Naive B cell (primary cell): ENCODE results near the gene CAPN15. TPM values are rescaled to one million over a fixed set of nuclear protein-coding genes. Genes with fewer than 3 reads are reported as not detected.
A peak's percentile ranks its signal among the peaks of the same experiment; 100 is the strongest.
"Not testable (repeated sequence)": the region's sequence is repeated elsewhere in the genome, so short reads cannot be mapped to it uniquely, and the experiment has no call there.

ENCODE experiments used
- ATAC-seq, 2 donors: fragments of 150-1000 bp; cut with Tn5 transposase; 2 replicates each; pipeline ENCODE4 v1.10.0; 2021; ENCODE audit warnings: low read depth in 2 of 2, mild to moderate bottlenecking in 2 of 2, moderate library complexity in 2 of 2
- DNase-seq: peaks from one replicate; pipeline ENCODE4 v3.0.0; 2022
- H3K27ac Mint-ChIP-seq, 6 donors: one replicate each; pipeline ENCODE4 v1.8.0; 2020 to 2022; ENCODE audit warnings: mild to moderate bottlenecking in 6 of 6, mixed read lengths in 6 of 6, moderate library complexity in 5 of 6, inconsistent platforms in 2 of 6
- H3K27me3 Mint-ChIP-seq, 3 donors: one replicate each; pipeline ENCODE4 v1.8.0; 2021 to 2022; ENCODE audit warnings: mixed read lengths in 3 of 3, mild to moderate bottlenecking in 1 of 3
- H3K36me3 Mint-ChIP-seq, 2 donors: one replicate each; pipeline ENCODE4 v1.8.0; 2020 to 2022; ENCODE audit warnings: mixed read lengths in 2 of 2, inconsistent platforms in 1 of 2, mild to moderate bottlenecking in 1 of 2
- H3K4me1 Mint-ChIP-seq, 3 donors: one replicate each; pipeline ENCODE4 v1.8.0; 2020 to 2022; ENCODE audit warnings: mixed read lengths in 3 of 3, inconsistent platforms in 1 of 3, mild to moderate bottlenecking in 1 of 3, moderate library complexity in 1 of 3
- H3K4me3 Mint-ChIP-seq, 8 donors: one replicate each; pipeline ENCODE4 v1.8.0; 2020 to 2022; ENCODE audit warnings: mild to moderate bottlenecking in 8 of 8, mixed read lengths in 8 of 8, moderate library complexity in 8 of 8, inconsistent platforms in 2 of 8
- H3K9me3 Mint-ChIP-seq, 7 donors: one replicate each; pipeline ENCODE4 v1.8.0; 2020 to 2022; ENCODE audit warnings: mixed read lengths in 7 of 7, mild to moderate bottlenecking in 5 of 7, inconsistent platforms in 2 of 7, moderate library complexity in 1 of 7
- polyA plus RNA-seq, 6 donors: library from polyadenylated mRNA; unstranded; fragments of 300-500 nt; fragmentation: Illumina TruSeq; gene quantifications; one replicate each; pipeline ENCODE4 v1.2.3, GENCODE V29; 2021; ENCODE audit warnings: low read depth in 6 of 6

CAPN15 gene
- polyA plus RNA-seq, 6 donors from 2014 or later: 4.3 to 11.0 (median 5.0) TPM

GRCh38 chr16:590815-591200, 63.3 kb downstream of the CAPN15 start:
- no peaks in the 10 kb centered on the region for H3K9me3 Mint-ChIP-seq
- H3K4me3 Mint-ChIP-seq: peak overlapping the region; percentile 82 to 94 (median 90)
- no peaks in the 10 kb centered on the region for H3K36me3 Mint-ChIP-seq
- peak overlapping the region; percentile 14 to 93 (median 52) for H3K27ac Mint-ChIP-seq
- H3K27me3 Mint-ChIP-seq: peaks cover 0 to 3% (median 1%) of the 10 kb centered on the region in 3 donors
- H3K4me1 Mint-ChIP-seq: peaks cover 34 to 47% (median 36%) of the 10 kb centered on the region in 3 donors
- no peak for DNase-seq
- ATAC-seq: no peak

GRCh38 chr16:591231-591630, 63.7 kb downstream of the CAPN15 start:
- Mint-ChIP-seq H3K27ac (peak overlapping the region in 4 of 6 donors; percentile 14 to 64 (median 33)), H3K36me3 (no peaks in the 10 kb centered on the region)

GRCh38 chr16:591892-592517, 64.5 kb downstream of the CAPN15 start:
- DNase-seq (no peak), ATAC-seq (no peak)
- Mint-ChIP-seq H3K27me3 (no peaks in the 10 kb centered on the region), H3K4me1 (peaks cover 41 to 53% (median 43%) of the 10 kb centered on the region in 3 donors), H3K9me3 (no peaks in the 10 kb centered on the region), H3K36me3 (no peaks in the 10 kb centered on the region), H3K4me3 (peak overlapping the region in 7 of 8 donors; percentile 24 to 94 (median 86)), H3K27ac (peak overlapping the region in 2 of 6 donors; percentile 45 to 76)

More at GRCh38 chr16:591231-591630, 63.7 kb downstream of the CAPN15 start:
- H3K4me1 Mint-ChIP-seq: peaks cover 36 to 48% (median 37%) of the 10 kb centered on the region in 3 donors
- DNase-seq (no peak), ATAC-seq (no peak)
- H3K4me3 Mint-ChIP-seq: peak overlapping the region; percentile 82 to 94 (median 90)
- no peaks in the 10 kb centered on the region for H3K9me3 Mint-ChIP-seq
- H3K27me3 Mint-ChIP-seq: no peaks in the 10 kb centered on the region

GRCh38 chr16:592518-593306, 65.2 kb downstream of the CAPN15 start:
- Mint-ChIP-seq H3K4me1 (peaks cover 42 to 51% (median 45%) of the 10 kb centered on the region in 3 donors), H3K4me3 (peak overlapping the region in 5 of 8 donors; percentile 23 to 84 (median 71)), H3K27ac (peak overlapping the region in 1 of 6 donors; percentile 45), H3K9me3 (no peaks in the 10 kb centered on the region), H3K36me3 (no peaks in the 10 kb centered on the region), H3K27me3 (no peaks in the 10 kb centered on the region)
- DNase-seq (no peak), ATAC-seq (no peak)

GRCh38 chr16:593406-593805, 65.9 kb downstream of the CAPN15 start:
- no peak for DNase-seq
- Mint-ChIP-seq H3K36me3 (no peaks in the 10 kb centered on the region), H3K27me3 (no peaks in the 10 kb centered on the region), H3K4me1 (peaks cover 38 to 44% (median 43%) of the 10 kb centered on the region in 3 donors), H3K27ac (peak overlapping the region in 3 of 6 donors; percentile 34 to 70 (median 56)), H3K9me3 (no peaks in the 10 kb centered on the region), H3K4me3 (peak overlapping the region in 2 of 8 donors; percentile 33 to 71)
- no peak for ATAC-seq

- no peak for ATAC-seq
- peak overlapping the region in 1 of 6 donors; percentile 70 for H3K27ac Mint-ChIP-seq
- H3K4me3 Mint-ChIP-seq: peak overlapping the region in 2 of 8 donors; percentile 33 to 71
- H3K36me3 Mint-ChIP-seq: no peaks in the 10 kb centered on the region
- no peaks in the 10 kb centered on the region for H3K9me3 Mint-ChIP-seq
- DNase-seq: no peak
- no peaks in the 10 kb centered on the region for H3K27me3 Mint-ChIP-seq
- H3K4me1 Mint-ChIP-seq: peaks cover 35 to 41% (median 40%) of the 10 kb centered on the region in 3 donors
These were observed 66.3 kb downstream of the CAPN15 start for GRCh38 chr16:593807-594206.

GRCh38 chr16:595094-595528, 67.6 kb downstream of the CAPN15 start:
- Mint-ChIP-seq H3K27ac (no peak overlapping the region), H3K9me3 (no peaks in the 10 kb centered on the region), H3K4me3 (peak overlapping the region in 1 of 8 donors; percentile 77), H3K4me1 (peaks cover 35 to 41% (median 40%) of the 10 kb centered on the region in 3 donors), H3K36me3 (no peaks in the 10 kb centered on the region), H3K27me3 (no peaks in the 10 kb centered on the region)
- DNase-seq: no peak
- ATAC-seq: no peak

GRCh38 chr16:595942-596735, 68.6 kb downstream of the CAPN15 start:
- no peak for ATAC-seq
- no peaks in the 10 kb centered on the region for H3K36me3 Mint-ChIP-seq
- peak overlapping the region in 1 of 6 donors; percentile 82 for H3K27ac Mint-ChIP-seq
- DNase-seq: no peak
- H3K4me3 Mint-ChIP-seq: no peak overlapping the region
- no peaks in the 10 kb centered on the region for H3K9me3 Mint-ChIP-seq
- H3K4me1 Mint-ChIP-seq: peaks cover 26 to 34% (median 32%) of the 10 kb centered on the region in 3 donors
- H3K27me3 Mint-ChIP-seq: no peaks in the 10 kb centered on the region

GRCh38 chr16:596736-597060, 69.2 kb downstream of the CAPN15 start:
- no peak for DNase-seq
- H3K4me3 Mint-ChIP-seq: no peak overlapping the region
- no peak for ATAC-seq
- no peaks in the 10 kb centered on the region for H3K9me3 Mint-ChIP-seq
- H3K4me1 Mint-ChIP-seq: peaks cover 21 to 31% (median 29%) of the 10 kb centered on the region in 3 donors
- no peaks in the 10 kb centered on the region for H3K36me3 Mint-ChIP-seq
- H3K27me3 Mint-ChIP-seq: no peaks in the 10 kb centered on the region
- peak overlapping the region in 1 of 6 donors; percentile 84 for H3K27ac Mint-ChIP-seq

- DNase-seq, H3K4me3 Mint-ChIP-seq, H3K36me3 Mint-ChIP-seq, ATAC-seq, H3K27me3 Mint-ChIP-seq, H3K27ac Mint-ChIP-seq, H3K9me3 Mint-ChIP-seq: not testable (repeated sequence)
- H3K4me1 Mint-ChIP-seq: peaks cover 14 to 27% (median 19%) of the 10 kb centered on the region in 3 donors
These were observed 70.1 kb downstream of the CAPN15 start for GRCh38 chr16:597655-598054.

- H3K27ac Mint-ChIP-seq: peak overlapping the region in 1 of 6 donors; percentile 11
These were observed 71.6 kb downstream of the CAPN15 start for GRCh38 chr16:598823-599739.

GRCh38 chr16:600781-601180, 73.3 kb downstream of the CAPN15 start:
- ATAC-seq: no peak

More at GRCh38 chr16:598823-599739, 71.6 kb downstream of the CAPN15 start:
- Mint-ChIP-seq H3K4me1 (peaks cover 16 to 21% (median 17%) of the 10 kb centered on the region in 3 donors), H3K9me3 (no peaks in the 10 kb centered on the region), H3K4me3 (no peak overlapping the region), H3K27me3 (no peaks in the 10 kb centered on the region), H3K36me3 (no peaks in the 10 kb centered on the region)
- DNase-seq: no peak
- no peak for ATAC-seq

More at GRCh38 chr16:600781-601180, 73.3 kb downstream of the CAPN15 start:
- DNase-seq: no peak
- no peaks in the 10 kb centered on the region for H3K27me3 Mint-ChIP-seq
- peaks cover 16 to 18% (median 16%) of the 10 kb centered on the region in 3 donors for H3K4me1 Mint-ChIP-seq
- peak overlapping the region in 1 of 8 donors; percentile 15 for H3K4me3 Mint-ChIP-seq
- no peaks in the 10 kb centered on the region for H3K36me3 Mint-ChIP-seq
- no peak overlapping the region for H3K27ac Mint-ChIP-seq
- peaks cover 0 to 5% (median 0%) of the 10 kb centered on the region in 7 donors for H3K9me3 Mint-ChIP-seq
